ENCODE results near the gene SGPP2. TPM values are rescaled to one million over a fixed set of nuclear protein-coding genes. Genes with fewer than 3 reads are reported as not detected.

SGPP2 gene
- total RNA-seq, 2 experiments from 2014 or later: 0.08 to 0.11 TPM

DNA sequence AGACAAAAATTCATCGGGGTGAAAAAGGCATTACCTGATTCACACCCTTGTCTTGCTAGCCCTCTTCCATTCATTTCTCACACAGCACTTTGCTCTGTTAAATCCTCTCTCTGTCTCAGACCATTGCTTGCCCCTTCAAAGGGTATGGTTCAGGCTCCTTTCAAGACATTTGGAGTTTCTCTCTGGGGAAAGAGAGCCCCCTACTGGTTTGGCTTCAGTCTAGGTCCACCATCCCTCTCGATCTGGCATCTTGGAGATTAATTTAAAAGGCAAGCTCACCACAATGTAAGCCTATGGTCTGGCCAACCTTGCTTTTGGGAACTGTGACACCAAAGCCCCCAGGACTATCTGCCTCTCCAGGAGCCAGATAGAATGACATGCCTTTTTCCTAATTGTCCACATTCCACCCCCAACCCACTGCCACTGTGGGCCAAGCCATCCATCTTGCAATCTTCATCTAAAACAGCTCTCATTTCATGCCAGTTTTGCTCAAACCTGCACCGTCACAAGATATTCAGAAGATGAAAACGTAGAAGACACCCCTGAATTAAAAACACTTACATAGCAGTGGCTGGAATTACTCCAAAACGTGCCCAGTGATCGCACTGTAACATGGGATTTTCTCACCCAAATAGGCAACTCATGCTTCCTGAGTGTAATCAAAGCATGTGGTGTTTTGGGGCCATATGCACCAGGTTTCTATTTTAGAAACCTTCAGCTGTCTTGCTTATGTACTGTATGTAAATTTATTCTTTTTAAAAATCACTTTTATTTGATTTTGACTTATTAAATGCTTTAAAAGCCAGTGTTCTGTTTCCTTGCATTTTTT is 137.7 kb downstream of the SGPP2 start:
- ChIA-PET CTCF (interaction anchor here (0.6 to 2.3 kb wide), 20 partner anchors 9 to 1128 kb away, joined by 3 to 32 read pairs (median 3); a partner anchor contains a TSS), POLR2A (interaction anchor here (0.8 kb wide), 1 partner anchor 111 kb away, joined by 3 read pairs; no protein-coding TSS in a partner anchor)
- H3K4me3 Mint-ChIP-seq: no peak overlapping the region
- ATAC-seq (peak; percentile 63), DNase-seq (peak; percentile 47)
- no peaks in the 10 kb centered on the region for H3K27me3 Mint-ChIP-seq (ENCODE audit: low read depth)
- no peaks in the 10 kb centered on the region for H3K4me1 Mint-ChIP-seq (ENCODE audit: low read depth)
- peaks cover 15% of the 10 kb centered on the region for H3K36me3 Mint-ChIP-seq (ENCODE audit: low read depth)
- no peak overlapping the region for H3K27ac Mint-ChIP-seq
- H3K9me3 Mint-ChIP-seq (ENCODE audit: insufficient read depth): no peaks in the 10 kb centered on the region

DNA sequence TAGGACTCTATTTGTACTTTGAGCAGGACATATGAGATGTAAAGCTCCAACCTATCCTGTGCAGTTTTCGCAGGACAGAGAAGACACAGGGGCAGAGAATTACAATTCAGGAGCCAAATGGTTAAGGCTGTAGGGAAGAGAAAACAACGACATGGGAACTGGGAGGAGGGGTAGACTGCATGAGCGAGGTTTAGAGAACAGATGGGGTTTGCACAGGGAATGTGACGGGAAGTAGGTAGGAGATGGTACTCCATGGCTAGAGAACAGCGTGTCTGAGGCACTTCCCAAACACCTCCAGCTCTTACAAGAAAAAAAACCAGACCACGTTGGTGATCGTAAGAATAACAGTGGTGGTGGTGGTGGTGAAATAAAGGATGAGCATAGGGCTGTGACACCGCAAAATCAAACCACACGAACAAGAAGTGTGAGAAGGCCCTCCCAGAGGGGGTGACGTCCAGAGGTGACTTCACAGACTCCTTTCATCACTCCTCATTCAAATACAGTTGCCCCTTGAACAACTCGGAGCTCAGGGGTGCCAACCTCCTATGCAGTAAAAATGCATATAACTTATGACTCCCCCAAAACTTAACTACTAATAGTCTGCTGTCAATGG is 138.9 kb downstream of the SGPP2 start:
- no peak for ATAC-seq
- no peak overlapping the region for H3K4me3 Mint-ChIP-seq

DNA sequence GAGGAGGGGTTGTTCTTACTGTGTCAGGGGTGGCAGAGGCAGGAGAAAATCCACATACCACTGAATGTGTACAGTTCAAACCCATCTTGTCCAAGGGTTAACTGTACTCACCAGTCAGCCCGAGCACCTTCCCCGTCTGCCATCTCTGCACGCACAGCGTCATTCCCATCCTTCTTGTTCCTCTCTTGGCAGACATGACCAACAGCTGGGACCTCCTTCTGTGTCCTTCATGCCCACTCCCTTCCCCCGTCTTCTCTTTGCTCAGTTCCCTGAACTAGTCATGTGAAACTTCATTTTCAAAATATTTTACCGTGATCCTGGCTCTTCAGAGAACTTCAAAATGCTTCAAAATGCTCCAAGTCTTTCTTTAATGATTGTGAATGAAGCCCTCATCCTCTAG is 139.6 kb downstream of the SGPP2 start:
- POLR2A ChIA-PET: no interaction called here
- no peak overlapping the region for H3K4me3 Mint-ChIP-seq
- H3K36me3 Mint-ChIP-seq (ENCODE audit: low read depth): peaks cover 23% of the 10 kb centered on the region
- H3K27me3 Mint-ChIP-seq (ENCODE audit: low read depth): no peaks in the 10 kb centered on the region
- H3K9me3 Mint-ChIP-seq (ENCODE audit: insufficient read depth): no peaks in the 10 kb centered on the region
- ATAC-seq: no peak
- no peak overlapping the region for H3K27ac Mint-ChIP-seq
- no peaks in the 10 kb centered on the region for H3K4me1 Mint-ChIP-seq (ENCODE audit: low read depth)
- CTCF ChIA-PET: no interaction called here
- DNase-seq: no peak

More for the DNA sequence above, 138.9 kb downstream of the SGPP2 start:
- H3K4me1 Mint-ChIP-seq (ENCODE audit: low read depth): no peaks in the 10 kb centered on the region
- DNase-seq: no peak
- POLR2A ChIA-PET: no interaction called here
- H3K9me3 Mint-ChIP-seq (ENCODE audit: insufficient read depth): no peaks in the 10 kb centered on the region
- H3K27me3 Mint-ChIP-seq (ENCODE audit: low read depth): no peaks in the 10 kb centered on the region
- CTCF ChIA-PET: interaction anchor here (1.5 kb wide), 1 partner anchor 31 kb away, joined by 4 read pairs; no protein-coding TSS in a partner anchor
- peaks cover 22% of the 10 kb centered on the region for H3K36me3 Mint-ChIP-seq (ENCODE audit: low read depth)
- H3K27ac Mint-ChIP-seq: no peak overlapping the region

GRCh38 chr2:222566229-222566628 is 141.9 kb downstream of the SGPP2 start:
- ATAC-seq (no peak), DNase-seq (no peak)
- POLR2A ChIA-PET: no interaction called here
- Mint-ChIP-seq H3K9me3 (ENCODE audit: insufficient read depth) (no peaks in the 10 kb centered on the region), H3K4me3 (no peak overlapping the region), H3K36me3 (ENCODE audit: low read depth) (peaks cover 32% of the 10 kb centered on the region), H3K27ac (no peak overlapping the region), H3K4me1 (ENCODE audit: low read depth) (no peaks in the 10 kb centered on the region), H3K27me3 (ENCODE audit: low read depth) (no peaks in the 10 kb centered on the region)
- CTCF ChIA-PET: interaction anchor here (1.8 kb wide), 1 partner anchor 248 kb away, joined by 5 read pairs; no protein-coding TSS in a partner anchor

DNA sequence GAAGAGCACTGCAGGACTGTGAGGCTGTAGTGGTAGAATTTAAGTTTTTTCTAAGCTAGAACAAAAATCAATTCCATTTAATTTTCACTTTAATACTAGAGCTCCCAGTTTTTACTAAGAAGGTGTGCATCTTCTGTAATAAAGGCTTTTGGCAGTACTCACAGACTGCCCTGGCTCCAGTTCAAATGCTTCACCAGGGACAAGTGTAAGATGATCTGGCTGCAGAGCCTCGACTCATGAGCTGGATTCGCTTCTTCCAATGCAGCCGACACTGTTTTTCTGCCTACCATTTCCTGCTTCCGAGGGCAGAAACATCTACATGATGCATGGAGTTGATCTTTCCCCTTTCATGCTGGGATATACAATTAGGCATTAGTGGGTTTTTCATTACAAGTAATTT is 144.5 kb downstream of the SGPP2 start:
- H3K27ac Mint-ChIP-seq: no peak overlapping the region
- H3K27me3 Mint-ChIP-seq (ENCODE audit: low read depth): no peaks in the 10 kb centered on the region
- H3K4me1 Mint-ChIP-seq (ENCODE audit: low read depth): peaks cover 5% of the 10 kb centered on the region
- ATAC-seq: no peak
- H3K9me3 Mint-ChIP-seq (ENCODE audit: insufficient read depth): no peaks in the 10 kb centered on the region
- ChIA-PET CTCF (interaction anchor here (1.1 to 1.5 kb wide), 2 partner anchors 10 to 251 kb away, joined by 3 read pairs; no protein-coding TSS in a partner anchor), POLR2A (no interaction called here)
- peaks cover 36% of the 10 kb centered on the region for H3K36me3 Mint-ChIP-seq (ENCODE audit: low read depth)
- DNase-seq: no peak
- H3K4me3 Mint-ChIP-seq: no peak overlapping the region

GRCh38 chr2:222569826-222570225 is 145.5 kb downstream of the SGPP2 start:
- Mint-ChIP-seq H3K27me3 (ENCODE audit: low read depth) (no peaks in the 10 kb centered on the region), H3K4me1 (ENCODE audit: low read depth) (peaks cover 5% of the 10 kb centered on the region), H3K9me3 (ENCODE audit: insufficient read depth) (no peaks in the 10 kb centered on the region), H3K27ac (no peak overlapping the region), H3K36me3 (ENCODE audit: low read depth) (peaks cover 37% of the 10 kb centered on the region), H3K4me3 (no peak overlapping the region)
- POLR2A ChIA-PET: no interaction called here
- DNase-seq (no peak), ATAC-seq (no peak)
- CTCF ChIA-PET: interaction anchor here (1.1 to 2.0 kb wide), 3 partner anchors 8 to 252 kb away, joined by 3 to 15 read pairs (median 3); no protein-coding TSS in a partner anchor

GRCh38 chr2:222572264-222572721 is 147.9 kb downstream of the SGPP2 start:
- H3K9me3 Mint-ChIP-seq (ENCODE audit: insufficient read depth): no peaks in the 10 kb centered on the region
- H3K27ac Mint-ChIP-seq: no peak overlapping the region
- H3K27me3 Mint-ChIP-seq (ENCODE audit: low read depth): no peaks in the 10 kb centered on the region
- DNase-seq: no peak
- H3K36me3 Mint-ChIP-seq (ENCODE audit: low read depth): peaks cover 27% of the 10 kb centered on the region
- CTCF ChIA-PET: interaction anchor here (1.0 to 2.7 kb wide), 3 partner anchors 9 to 254 kb away, joined by 3 to 9 read pairs (median 4); no protein-coding TSS in a partner anchor
- H3K4me1 Mint-ChIP-seq (ENCODE audit: low read depth): peaks cover 5% of the 10 kb centered on the region
- ATAC-seq: no peak
- H3K4me3 Mint-ChIP-seq: no peak overlapping the region
- POLR2A ChIA-PET: no interaction called here

DNA sequence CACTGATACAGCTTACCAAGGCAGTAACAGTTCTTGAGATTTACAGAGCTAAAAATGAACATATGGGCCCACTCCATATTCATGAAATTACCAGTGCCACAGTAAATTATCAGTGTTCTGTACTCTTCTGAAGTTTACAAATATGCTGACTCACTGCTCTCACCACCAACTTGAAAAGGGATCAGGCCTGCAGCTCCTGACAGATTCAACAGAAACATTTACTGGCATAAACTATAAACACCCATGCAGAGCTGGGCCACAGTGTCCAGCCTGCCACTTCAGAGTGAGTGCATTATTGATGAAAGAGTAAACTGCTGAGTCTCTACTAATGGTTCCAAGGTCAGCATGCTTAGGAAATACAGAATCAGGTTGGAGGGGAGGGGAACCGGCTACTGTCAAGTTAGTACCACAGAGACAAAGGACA is 148.4 kb downstream of the SGPP2 start:
- no peaks in the 10 kb centered on the region for H3K9me3 Mint-ChIP-seq (ENCODE audit: insufficient read depth)
- peaks cover 25% of the 10 kb centered on the region for H3K36me3 Mint-ChIP-seq (ENCODE audit: low read depth)
- no peak for ATAC-seq
- peak overlapping the region; percentile 2 for H3K27ac Mint-ChIP-seq
- H3K27me3 Mint-ChIP-seq (ENCODE audit: low read depth): no peaks in the 10 kb centered on the region
- CTCF ChIA-PET: interaction anchor here (1.0 to 2.7 kb wide), 3 partner anchors 8 to 255 kb away, joined by 3 to 9 read pairs (median 4); no protein-coding TSS in a partner anchor
- no peak for DNase-seq
- peaks cover 5% of the 10 kb centered on the region for H3K4me1 Mint-ChIP-seq (ENCODE audit: low read depth)
- POLR2A ChIA-PET: no interaction called here
- H3K4me3 Mint-ChIP-seq: no peak overlapping the region

GRCh38 chr2:222575618-222576017 is 151.3 kb downstream of the SGPP2 start:
- no peak for ATAC-seq
- no peaks in the 10 kb centered on the region for H3K27me3 Mint-ChIP-seq (ENCODE audit: low read depth)
- ChIA-PET CTCF (interaction anchor here (2.8 kb wide), 1 partner anchor 13 kb away, joined by 9 read pairs; no protein-coding TSS in a partner anchor), POLR2A (no interaction called here)
- peaks cover 6% of the 10 kb centered on the region for H3K4me1 Mint-ChIP-seq (ENCODE audit: low read depth)
- no peaks in the 10 kb centered on the region for H3K9me3 Mint-ChIP-seq (ENCODE audit: insufficient read depth)
- no peak overlapping the region for H3K4me3 Mint-ChIP-seq
- H3K36me3 Mint-ChIP-seq (ENCODE audit: low read depth): peaks cover 19% of the 10 kb centered on the region
- no peak for DNase-seq
- no peak overlapping the region for H3K27ac Mint-ChIP-seq

DNA sequence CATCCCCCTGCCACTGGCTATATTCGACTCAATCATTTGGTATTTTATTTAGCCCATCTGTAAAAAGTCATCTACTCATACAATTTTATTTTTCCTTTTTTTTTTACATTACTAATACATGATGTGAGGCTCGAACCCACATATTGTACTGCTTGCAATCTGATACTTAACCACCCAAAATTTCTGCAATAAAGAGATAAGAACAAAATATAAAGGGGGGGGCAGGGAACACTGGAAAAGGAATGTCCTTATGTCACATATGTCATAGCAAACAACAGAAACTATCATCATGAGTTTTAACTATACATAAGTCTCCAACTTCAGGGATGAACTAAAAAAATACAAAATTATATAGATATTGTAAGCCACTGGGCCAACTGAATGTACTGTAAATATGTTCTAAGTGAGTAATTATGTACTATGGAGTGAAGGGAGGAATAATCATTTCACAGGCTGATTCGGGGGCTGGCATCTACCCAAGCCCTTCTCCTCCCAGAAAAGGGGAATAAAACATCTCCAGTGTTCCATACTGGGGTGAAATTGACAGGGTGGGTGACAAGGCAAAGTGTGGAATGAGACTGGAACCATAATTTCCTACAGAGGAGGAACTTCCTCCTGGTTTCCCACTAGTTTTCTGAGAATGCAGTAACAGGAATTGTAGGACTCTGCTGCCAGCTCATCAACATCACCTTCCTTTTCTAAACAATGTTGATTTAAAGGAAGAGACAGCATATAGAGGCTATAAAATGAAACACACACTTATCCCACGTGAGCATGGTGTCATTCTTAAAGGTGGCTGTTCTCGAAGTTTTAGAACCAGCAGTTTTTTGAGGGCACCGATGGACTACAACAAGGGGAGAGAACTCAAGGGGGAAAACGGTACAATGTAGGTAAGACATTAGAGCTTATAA is 152.1 kb downstream of the SGPP2 start:
- H3K4me1 Mint-ChIP-seq (ENCODE audit: low read depth): peaks cover 10% of the 10 kb centered on the region
- H3K4me3 Mint-ChIP-seq: no peak overlapping the region
- ATAC-seq (no peak), DNase-seq (no peak)
- H3K27ac Mint-ChIP-seq: no peak overlapping the region
- ChIA-PET CTCF (interaction anchor here (2.8 kb wide), 1 partner anchor 14 kb away, joined by 9 read pairs; no protein-coding TSS in a partner anchor), POLR2A (no interaction called here)
- H3K9me3 Mint-ChIP-seq (ENCODE audit: insufficient read depth): no peaks in the 10 kb centered on the region
- peaks cover 13% of the 10 kb centered on the region for H3K36me3 Mint-ChIP-seq (ENCODE audit: low read depth)
- no peaks in the 10 kb centered on the region for H3K27me3 Mint-ChIP-seq (ENCODE audit: low read depth)

DNA sequence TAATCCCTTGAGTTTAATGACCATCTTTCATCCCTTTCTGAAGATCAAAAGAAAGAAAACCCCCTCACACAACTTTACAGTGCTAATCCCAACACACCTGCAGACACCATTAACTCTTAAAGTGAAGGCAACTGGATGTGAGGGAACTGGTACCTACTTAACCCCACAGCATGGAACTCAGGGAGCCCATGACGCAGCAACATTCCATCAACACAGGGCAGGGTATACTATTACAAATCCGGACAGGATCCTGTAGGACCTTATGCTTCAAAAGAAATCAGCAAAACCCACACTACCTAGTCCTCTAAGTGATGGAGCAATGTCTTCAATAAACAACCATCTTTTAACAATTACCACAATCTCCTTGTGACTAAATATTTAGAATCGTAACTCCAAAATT is 153.0 kb downstream of the SGPP2 start:
- no peaks in the 10 kb centered on the region for H3K27me3 Mint-ChIP-seq (ENCODE audit: low read depth)
- ChIA-PET POLR2A (no interaction called here), CTCF (interaction anchor here (2.2 kb wide), 1 partner anchor 16 kb away, joined by 7 read pairs; no protein-coding TSS in a partner anchor)
- DNase-seq: no peak
- H3K9me3 Mint-ChIP-seq (ENCODE audit: insufficient read depth): no peaks in the 10 kb centered on the region
- peaks cover 10% of the 10 kb centered on the region for H3K4me1 Mint-ChIP-seq (ENCODE audit: low read depth)
- H3K4me3 Mint-ChIP-seq: no peak overlapping the region
- ATAC-seq: no peak
- peaks cover 14% of the 10 kb centered on the region for H3K36me3 Mint-ChIP-seq (ENCODE audit: low read depth)
- no peak overlapping the region for H3K27ac Mint-ChIP-seq

Data from activated CD8-positive, alpha-beta T cell treated with anti-CD3 and anti-CD28 coated beads, Interleukin-2, amount 10 ng/mL, durations not matched to agents 7 days and 5 days (primary cell).